WERI-Rb-1 (cell line): ENCODE data around the gene PLXND1.

ENCODE experiments used
- DNase-seq: peaks from one replicate; pipeline ENCODE4 v3.0.0-alpha.2; 2020
- H3K27ac ChIP-seq: fragments of 250-450 bp; sonication (Bioruptor Pico); 2 replicates; pipeline ENCODE4 v1.5.1; 2020; ENCODE audit warnings: mild to moderate bottlenecking, moderate library complexity
- H3K27me3 ChIP-seq: fragments of 250-450 bp; sonication (Bioruptor Pico); 2 replicates; pipeline ENCODE4 v1.5.1; 2021; ENCODE audit warnings: mild to moderate bottlenecking, low read depth, moderate library complexity; ENCODE audit not compliant: insufficient read depth, severe bottlenecking
- H3K36me3 ChIP-seq: fragments of 250-450 bp; sonication (Bioruptor Pico); 2 replicates; pipeline ENCODE4 v1.5.1; 2020; ENCODE audit warnings: mild to moderate bottlenecking, moderate library complexity
- H3K4me3 ChIP-seq: 2 replicates; pipeline ENCODE4 v1.5.1; 2011; ENCODE audit warnings: low read depth, mild to moderate bottlenecking, control low read depth, low read length
- H3K9me3 ChIP-seq: fragments of 250-450 bp; sonication (Bioruptor Pico); 2 replicates; pipeline ENCODE4 v1.5.1; 2021; ENCODE audit warnings: mild to moderate bottlenecking, moderate library complexity; ENCODE audit not compliant: severe bottlenecking
- TF ChIP-seq, protein P1 (sequence below): IDR thresholded peaks from 2 replicates; pipeline ENCODE4 v1.5.1; 2011; ENCODE audit warnings: low read depth, mild to moderate bottlenecking, control low read depth, inconsistent platforms, low read length

The PLXND1 gene

DNA sequence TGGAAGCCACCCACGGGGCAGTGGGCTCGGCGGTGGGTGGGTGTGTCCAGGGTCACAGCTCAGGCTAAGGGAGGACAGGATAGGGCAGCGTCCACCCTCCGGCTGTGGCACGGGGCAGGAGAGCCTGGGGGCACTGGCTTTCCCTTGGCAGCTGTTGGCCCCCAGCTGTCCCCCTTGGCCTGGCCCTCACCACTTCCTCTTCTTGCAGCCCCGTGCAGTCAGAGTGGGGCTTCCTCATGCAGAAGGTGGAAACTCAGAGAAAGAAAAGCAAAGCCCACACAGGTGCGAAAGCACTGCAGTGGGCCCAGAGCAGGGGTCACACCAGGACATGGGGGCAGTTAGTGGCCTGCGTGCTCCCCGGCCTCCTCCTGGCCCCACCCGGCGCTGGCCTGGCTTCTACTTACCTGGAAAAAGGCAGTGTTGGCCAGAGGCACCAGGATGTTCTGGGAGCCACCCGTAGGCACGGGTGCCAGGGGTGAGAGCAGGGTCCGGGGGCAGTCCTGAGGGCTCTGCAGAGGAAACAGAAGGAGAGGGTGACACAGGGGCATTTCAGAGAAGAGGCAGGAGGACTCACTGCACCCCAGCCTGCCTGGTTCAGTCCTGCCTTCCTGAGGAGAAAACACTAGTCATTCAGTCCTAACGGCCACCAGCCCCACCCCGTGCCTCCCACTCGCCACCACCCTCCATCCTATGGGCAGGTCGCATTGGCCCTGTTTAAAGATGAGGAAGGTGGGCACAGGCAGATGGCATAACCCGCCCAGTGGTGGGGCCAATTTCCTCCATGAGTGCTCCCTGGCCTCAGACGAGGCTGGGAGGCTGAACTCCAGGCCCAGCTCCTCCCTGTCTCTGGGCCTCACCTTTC is 28.3 kb downstream of the PLXND1 start:
- Histone ChIP-seq H3K27ac (peak overlapping the region; percentile 61), H3K36me3 (peaks cover 4% of the 10 kb centered on the region), H3K4me3 (no peak overlapping the region), H3K27me3 (no peaks in the 10 kb centered on the region), H3K9me3 (no peaks in the 10 kb centered on the region)
- no peak for DNase-seq
- TF ChIP-seq, protein P1, sequence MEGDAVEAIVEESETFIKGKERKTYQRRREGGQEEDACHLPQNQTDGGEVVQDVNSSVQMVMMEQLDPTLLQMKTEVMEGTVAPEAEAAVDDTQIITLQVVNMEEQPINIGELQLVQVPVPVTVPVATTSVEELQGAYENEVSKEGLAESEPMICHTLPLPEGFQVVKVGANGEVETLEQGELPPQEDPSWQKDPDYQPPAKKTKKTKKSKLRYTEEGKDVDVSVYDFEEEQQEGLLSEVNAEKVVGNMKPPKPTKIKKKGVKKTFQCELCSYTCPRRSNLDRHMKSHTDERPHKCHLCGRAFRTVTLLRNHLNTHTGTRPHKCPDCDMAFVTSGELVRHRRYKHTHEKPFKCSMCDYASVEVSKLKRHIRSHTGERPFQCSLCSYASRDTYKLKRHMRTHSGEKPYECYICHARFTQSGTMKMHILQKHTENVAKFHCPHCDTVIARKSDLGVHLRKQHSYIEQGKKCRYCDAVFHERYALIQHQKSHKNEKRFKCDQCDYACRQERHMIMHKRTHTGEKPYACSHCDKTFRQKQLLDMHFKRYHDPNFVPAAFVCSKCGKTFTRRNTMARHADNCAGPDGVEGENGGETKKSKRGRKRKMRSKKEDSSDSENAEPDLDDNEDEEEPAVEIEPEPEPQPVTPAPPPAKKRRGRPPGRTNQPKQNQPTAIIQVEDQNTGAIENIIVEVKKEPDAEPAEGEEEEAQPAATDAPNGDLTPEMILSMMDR, result no peak

DNA sequence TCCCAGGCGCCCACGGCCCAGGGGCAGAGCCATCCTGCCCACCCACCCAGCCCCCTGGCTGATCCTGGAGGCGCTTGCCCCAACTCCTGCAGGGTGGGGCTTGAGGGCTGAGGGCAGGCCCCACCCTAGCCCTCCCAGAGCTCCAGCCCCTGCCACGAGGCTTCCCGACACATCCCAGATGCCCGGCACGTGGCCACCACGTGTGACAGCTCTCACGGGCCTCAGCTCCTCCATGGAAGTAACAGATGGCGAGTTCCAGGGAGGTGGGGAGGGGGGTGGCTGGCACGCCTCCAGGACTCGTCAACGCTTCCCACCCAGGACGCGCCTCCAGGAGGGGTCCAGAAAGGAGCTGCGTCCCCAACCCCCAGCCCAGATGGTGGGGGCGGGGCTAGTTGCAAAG is 29.1 kb downstream of the PLXND1 start:
- Histone ChIP-seq H3K36me3 (peaks cover 4% of the 10 kb centered on the region), H3K9me3 (no peaks in the 10 kb centered on the region), H3K4me3 (no peak overlapping the region), H3K27me3 (no peaks in the 10 kb centered on the region), H3K27ac (peak overlapping the region; percentile 61)
- peak; percentile 84 for DNase-seq
- TF ChIP-seq, protein P1, result no peak

DNA sequence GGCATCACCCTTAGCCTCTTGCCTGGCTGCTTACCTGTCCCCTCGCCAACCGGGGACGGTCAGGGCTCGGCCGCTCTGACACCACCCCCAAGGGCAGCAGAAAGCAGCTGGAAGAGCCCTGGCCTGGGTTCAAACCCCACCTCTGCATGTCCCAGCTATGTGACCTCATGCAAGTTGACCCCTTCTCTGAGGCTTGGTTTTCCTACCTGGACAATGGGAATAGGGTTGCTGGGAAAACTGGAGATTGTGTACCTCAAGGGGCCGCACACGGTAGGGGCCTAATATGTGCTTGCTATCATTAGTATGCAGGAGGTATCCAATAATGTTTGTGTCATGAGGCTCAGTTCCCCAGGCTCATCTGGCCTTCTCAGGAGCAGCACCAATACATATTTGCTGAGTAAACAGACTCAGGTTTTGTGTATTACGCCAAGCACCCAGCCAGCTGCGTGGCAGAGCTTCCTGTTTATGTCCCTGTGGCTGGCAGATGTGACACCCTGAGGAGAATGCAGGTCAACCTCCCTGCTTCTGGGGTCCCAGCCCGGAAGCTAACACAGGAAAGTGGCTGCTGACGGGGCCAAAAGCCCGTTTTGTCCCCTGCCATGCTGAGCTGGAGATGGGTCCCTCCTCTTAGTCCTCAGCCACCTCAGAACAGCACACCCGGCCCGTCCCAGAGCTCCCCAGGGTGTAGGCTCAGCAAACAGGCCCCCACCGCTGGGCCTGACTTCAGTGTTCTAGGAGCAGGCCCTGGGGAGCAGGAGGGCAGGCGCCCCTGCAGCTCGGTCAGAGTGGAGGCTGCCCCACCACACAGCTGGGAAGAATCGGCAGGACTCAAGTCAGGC is 29.7 kb downstream of the PLXND1 start:
- peak overlapping the region; percentile 61 for H3K27ac ChIP-seq
- no peak overlapping the region for H3K4me3 ChIP-seq
- TF ChIP-seq, protein P1, result no peak
- H3K27me3 ChIP-seq, result no peaks in the 10 kb centered on the region
- peaks cover 4% of the 10 kb centered on the region for H3K36me3 ChIP-seq
- DNase-seq, result no peak
- no peaks in the 10 kb centered on the region for H3K9me3 ChIP-seq

DNA sequence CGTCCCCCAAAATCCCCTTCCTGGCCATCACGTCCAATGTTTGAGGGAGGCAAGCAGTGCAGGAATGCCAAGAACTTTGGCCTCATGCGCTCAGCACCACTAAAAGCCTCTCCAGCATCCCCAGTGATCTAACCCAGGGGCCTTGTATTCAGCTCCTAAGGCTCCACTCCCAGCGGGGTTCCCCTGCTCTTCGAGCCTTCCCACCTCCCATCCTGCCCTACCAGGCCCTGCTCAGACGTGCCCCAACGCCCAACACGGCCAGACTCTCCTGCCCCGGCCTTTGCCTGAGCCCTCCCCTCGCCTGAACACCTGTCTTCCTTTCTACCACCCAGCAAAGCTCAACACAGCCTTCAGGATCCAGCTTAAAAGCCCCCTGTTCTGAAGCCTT is 30.5 kb downstream of the PLXND1 start:
- no peak for DNase-seq
- TF ChIP-seq, protein P1, result no peak
- Histone ChIP-seq H3K27me3 (no peaks in the 10 kb centered on the region), H3K4me3 (no peak overlapping the region), H3K27ac (no peak overlapping the region), H3K36me3 (peaks cover 4% of the 10 kb centered on the region), H3K9me3 (no peaks in the 10 kb centered on the region)

DNA sequence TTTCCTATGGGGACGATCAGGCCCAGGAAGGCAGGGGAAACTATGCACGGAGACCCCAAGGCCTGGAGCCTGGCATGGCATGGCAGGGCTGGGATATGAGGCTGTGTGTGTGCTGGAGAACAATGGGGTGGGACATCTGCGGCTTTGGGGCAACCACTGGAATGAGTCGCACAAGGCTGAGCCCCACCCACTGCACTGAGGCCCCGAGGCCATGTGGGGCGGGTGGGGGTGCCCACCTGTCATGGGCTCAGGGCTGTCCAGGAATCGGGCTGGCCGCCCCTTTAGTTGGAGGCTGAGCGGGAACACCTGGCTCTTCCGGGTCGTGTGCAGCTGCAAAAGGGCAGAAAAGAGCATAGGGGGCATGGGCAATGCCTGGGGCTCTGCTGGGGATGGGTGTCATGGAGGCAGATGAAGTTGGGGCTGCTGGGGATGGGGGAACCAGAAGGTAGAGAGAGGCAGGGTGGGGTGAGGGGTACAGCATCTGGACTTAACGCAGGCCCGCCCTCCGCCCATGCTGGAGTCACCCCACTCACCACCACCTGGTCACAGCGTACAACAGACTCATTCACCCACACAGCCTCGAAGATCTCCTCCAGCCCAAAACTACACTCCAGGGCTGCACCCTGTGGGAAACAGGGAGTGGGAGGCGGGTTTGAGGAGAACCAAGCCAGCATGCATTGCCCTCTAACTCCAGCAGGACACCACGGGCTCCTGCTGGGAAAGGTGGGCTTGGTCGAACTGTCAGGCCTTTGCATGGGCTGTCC is 31.1 kb downstream of the PLXND1 start:
- TF ChIP-seq, protein P1, result 0 out of 2 replicates have a peak, but pooled peaks have one; percentile 23
- H3K27ac ChIP-seq, result no peak overlapping the region
- no peak for DNase-seq
- H3K36me3 ChIP-seq, result peaks cover 4% of the 10 kb centered on the region
- H3K9me3 ChIP-seq, result no peaks in the 10 kb centered on the region
- H3K27me3 ChIP-seq, result no peaks in the 10 kb centered on the region
- no peak overlapping the region for H3K4me3 ChIP-seq
